ENCODE measurements around the gene DBX1.
"Not testable (repeated sequence)": the region's sequence is repeated elsewhere in the genome, so short reads cannot be mapped to it uniquely, and the experiment has no call there.

DBX1 gene

GRCh38 chr11:20160425-20161229 is at the start of gene DBX1:
DBX1 (minus strand) TSS chr11:20160475; CDS start chr11:20160324, 151 bp downstream.
- no peak for DNase-seq (ENCODE audit: low spot score)

GRCh38 chr11:20208622-20209111 is 48.4 kb upstream of the DBX1 start:
- no peak for DNase-seq (ENCODE audit: low spot score)

- no peak for DNase-seq (ENCODE audit: low spot score)
Measured at GRCh38 chr11:20207781-20208621, 47.7 kb upstream of the DBX1 start.

GRCh38 chr11:20205807-20206206 is 45.5 kb upstream of the DBX1 start:
- no peak for DNase-seq (ENCODE audit: low spot score)

- no peak for DNase-seq (ENCODE audit: low spot score)
Measured at GRCh38 chr11:20204681-20205080, 44.4 kb upstream of the DBX1 start.

GRCh38 chr11:20203831-20204230 is 43.6 kb upstream of the DBX1 start:
- DNase-seq (ENCODE audit: low spot score), result peak; percentile 11

GRCh38 chr11:20201231-20201630 is 41.0 kb upstream of the DBX1 start:
- no peak for DNase-seq (ENCODE audit: low spot score)

- not testable (repeated sequence) for DNase-seq (ENCODE audit: low spot score)
Measured at GRCh38 chr11:20200331-20200955, 40.2 kb upstream of the DBX1 start.

- DNase-seq (ENCODE audit: low spot score), result no peak
Measured at GRCh38 chr11:20197881-20198280, 37.6 kb upstream of the DBX1 start.

GRCh38 chr11:20194470-20194869 is 34.2 kb upstream of the DBX1 start:
- no peak for DNase-seq (ENCODE audit: low spot score)

GRCh38 chr11:20193307-20193706 is 33.0 kb upstream of the DBX1 start:
- no peak for DNase-seq (ENCODE audit: low spot score)

- no peak for DNase-seq (ENCODE audit: low spot score)
Measured at GRCh38 chr11:20192641-20193040, 32.4 kb upstream of the DBX1 start.

GRCh38 chr11:20192151-20192550 is 31.9 kb upstream of the DBX1 start:
- DNase-seq (ENCODE audit: low spot score), result no peak

GRCh38 chr11:20178976-20179375 is 18.7 kb upstream of the DBX1 start:
- no peak for DNase-seq (ENCODE audit: low spot score)

GRCh38 chr11:20177136-20177535 is 16.9 kb upstream of the DBX1 start:
- DNase-seq (ENCODE audit: low spot score), result no peak

- DNase-seq (ENCODE audit: low spot score), result no peak
Measured at GRCh38 chr11:20172721-20173447, 12.6 kb upstream of the DBX1 start.

- no peak for DNase-seq (ENCODE audit: low spot score)
Measured at GRCh38 chr11:20163783-20164481, 3.7 kb upstream of the DBX1 start.

- no peak for DNase-seq (ENCODE audit: low spot score)
Measured at GRCh38 chr11:20162824-20163782, 2.8 kb upstream of the DBX1 start.

GRCh38 chr11:20161923-20162744 is 1.9 kb upstream of the DBX1 start:
- no peak for DNase-seq (ENCODE audit: low spot score)

Data from hematopoietic multipotent progenitor cell treated with erythropoietin and hydrocortisone succinate and interleukin-3 and kit ligand, for 15 days (in vitro differentiated cells).